Osteoblast (primary cell): ENCODE measurements around the gene ITSN1. TPM values are rescaled to one million over a fixed set of nuclear protein-coding genes. Genes with fewer than 3 reads are reported as not detected.

Experiments used
- DNase-seq: peaks from one replicate; pipeline ENCODE4 v3.0.0; 2011; ENCODE audit warnings: low spot score, mixed read lengths; ENCODE audit not compliant: insufficient read length; ENCODE audit errors: missing footprints
- H2AFZ ChIP-seq: 2 replicates; pipeline ENCODE4 v1.6.0; 2011; ENCODE audit warnings: mild to moderate bottlenecking, low read length
- H3K27ac ChIP-seq: 2 replicates; pipeline ENCODE4 v1.5.1; 2011; ENCODE audit warnings: mild to moderate bottlenecking, low read depth, low read length, moderate library complexity
- H3K27me3 ChIP-seq: 2 replicates; pipeline ENCODE4 v1.6.0; 2012; ENCODE audit warnings: mild to moderate bottlenecking, control low read depth, inconsistent platforms, low read length, moderate library complexity; ENCODE audit not compliant: insufficient read depth
- H3K36me3 ChIP-seq: 2 replicates; pipeline ENCODE4 v1.5.1; 2011; ENCODE audit warnings: mild to moderate bottlenecking, low read length, control low read depth, moderate library complexity; ENCODE audit not compliant: insufficient read depth
- H3K4me1 ChIP-seq: 2 replicates; pipeline ENCODE4 v1.5.1; 2011; ENCODE audit warnings: mild to moderate bottlenecking, low read length, control low read depth, moderate library complexity; ENCODE audit not compliant: insufficient read depth
- H3K4me2 ChIP-seq: 2 replicates; pipeline ENCODE4 v1.6.0; 2011; ENCODE audit warnings: mild to moderate bottlenecking, low read length; ENCODE audit not compliant: insufficient read depth
- H3K4me3 ChIP-seq: fragments of 200-600 bp; sonication (generic); 3 replicates; pipeline ENCODE4 v1.5.1; 2012; ENCODE audit warnings: mild to moderate bottlenecking, low read length, inconsistent platforms; ENCODE audit not compliant: insufficient read depth
- H3K79me2 ChIP-seq: 2 replicates; pipeline ENCODE4 v1.6.0; 2012; ENCODE audit warnings: mild to moderate bottlenecking, low read length, control low read depth, inconsistent platforms; ENCODE audit not compliant: insufficient read depth
- H3K9me3 ChIP-seq: 2 replicates; pipeline ENCODE4 v1.5.1; 2011; ENCODE audit warnings: low read depth, low read length, control low read depth
- H4K20me1 ChIP-seq: 2 replicates; pipeline ENCODE4 v1.6.0; 2012; ENCODE audit warnings: mild to moderate bottlenecking, low read length, control low read depth; ENCODE audit not compliant: insufficient read depth
- total RNA-seq: library from RNA; depleted of rRNA; stranded (reverse); fragments of >200 nt; gene quantifications from 2 replicates; pipeline ENCODE4 v1.2.3, GENCODE V29; 2012
- TF ChIP-seq, protein P1 (sequence below): IDR thresholded peaks from 2 replicates; pipeline ENCODE4 v1.5.1; 2011; ENCODE audit warnings: mild to moderate bottlenecking, low read depth, low read length, moderate library complexity; ENCODE audit errors: extremely low read depth

Gene ITSN1
- total RNA-seq, 1 donor, result 42.7 TPM

DNA sequence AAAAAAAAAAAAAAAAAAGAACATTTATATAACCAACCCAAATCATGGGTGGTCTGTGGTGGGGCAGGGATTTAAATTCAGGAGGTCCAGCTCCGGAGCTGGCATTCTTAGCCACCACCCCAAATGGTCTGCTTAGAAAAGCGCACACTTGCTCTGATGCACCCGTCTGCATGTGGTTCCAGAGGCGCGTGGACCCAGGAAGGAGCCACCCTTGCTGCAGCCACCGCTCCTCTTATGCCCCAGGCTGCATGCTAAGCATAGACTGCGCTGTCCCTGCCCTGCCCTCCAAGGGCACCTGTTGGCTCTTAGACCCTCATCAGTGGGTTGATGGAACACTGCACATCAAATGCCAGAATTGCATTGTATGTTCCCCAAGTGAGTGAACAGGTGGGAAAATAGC lies 231.9 kb downstream of the ITSN1 start:
- H2AFZ ChIP-seq, result no peak overlapping the region
- H3K4me2 ChIP-seq, result no peak overlapping the region
- H4K20me1 ChIP-seq, result no peaks in the 10 kb centered on the region
- H3K4me3 ChIP-seq, result no peak overlapping the region
- no peaks in the 10 kb centered on the region for H3K36me3 ChIP-seq
- H3K27ac ChIP-seq, result no peak overlapping the region
- TF ChIP-seq, protein P1, sequence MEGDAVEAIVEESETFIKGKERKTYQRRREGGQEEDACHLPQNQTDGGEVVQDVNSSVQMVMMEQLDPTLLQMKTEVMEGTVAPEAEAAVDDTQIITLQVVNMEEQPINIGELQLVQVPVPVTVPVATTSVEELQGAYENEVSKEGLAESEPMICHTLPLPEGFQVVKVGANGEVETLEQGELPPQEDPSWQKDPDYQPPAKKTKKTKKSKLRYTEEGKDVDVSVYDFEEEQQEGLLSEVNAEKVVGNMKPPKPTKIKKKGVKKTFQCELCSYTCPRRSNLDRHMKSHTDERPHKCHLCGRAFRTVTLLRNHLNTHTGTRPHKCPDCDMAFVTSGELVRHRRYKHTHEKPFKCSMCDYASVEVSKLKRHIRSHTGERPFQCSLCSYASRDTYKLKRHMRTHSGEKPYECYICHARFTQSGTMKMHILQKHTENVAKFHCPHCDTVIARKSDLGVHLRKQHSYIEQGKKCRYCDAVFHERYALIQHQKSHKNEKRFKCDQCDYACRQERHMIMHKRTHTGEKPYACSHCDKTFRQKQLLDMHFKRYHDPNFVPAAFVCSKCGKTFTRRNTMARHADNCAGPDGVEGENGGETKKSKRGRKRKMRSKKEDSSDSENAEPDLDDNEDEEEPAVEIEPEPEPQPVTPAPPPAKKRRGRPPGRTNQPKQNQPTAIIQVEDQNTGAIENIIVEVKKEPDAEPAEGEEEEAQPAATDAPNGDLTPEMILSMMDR, result no peak
- H3K79me2 ChIP-seq, result no peaks in the 10 kb centered on the region
- H3K9me3 ChIP-seq, result no peaks in the 10 kb centered on the region
- H3K27me3 ChIP-seq, result no peaks in the 10 kb centered on the region
- H3K4me1 ChIP-seq, result no peaks in the 10 kb centered on the region
- DNase-seq, result no peak

DNA sequence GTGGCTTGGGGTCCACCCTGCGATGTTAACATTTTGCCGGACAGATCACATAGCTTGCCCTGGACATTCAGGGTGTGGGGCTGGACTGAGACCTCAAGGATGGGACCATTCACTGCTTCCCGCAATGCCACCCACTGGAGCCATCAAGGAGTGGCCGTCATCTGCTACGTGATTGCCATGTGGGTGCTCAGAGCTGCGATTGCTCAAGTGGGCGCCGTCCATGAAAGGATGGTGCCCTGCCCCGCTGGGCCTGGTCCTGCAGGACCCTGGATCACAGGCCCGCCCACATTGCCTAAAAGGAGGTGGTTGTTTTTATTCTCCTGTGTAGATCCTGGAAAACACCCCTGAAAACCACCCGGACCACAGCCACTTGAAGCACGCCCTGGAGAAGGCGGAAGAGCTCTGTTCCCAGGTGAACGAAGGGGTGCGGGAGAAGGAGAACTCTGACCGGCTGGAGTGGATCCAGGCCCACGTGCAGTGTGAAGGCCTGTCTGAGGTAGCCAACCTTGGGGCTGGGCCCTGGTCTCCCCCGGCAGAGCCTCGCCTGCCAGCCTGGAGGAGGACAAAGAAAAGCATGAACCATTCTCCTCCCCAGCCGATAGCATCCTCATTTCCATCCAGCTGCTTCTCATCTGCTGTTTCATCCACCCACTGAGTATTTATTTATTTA lies 232.9 kb downstream of the ITSN1 start:
- Histone ChIP-seq H4K20me1 (no peaks in the 10 kb centered on the region), H3K79me2 (no peaks in the 10 kb centered on the region), H3K27ac (no peak overlapping the region), H2AFZ (no peak overlapping the region), H3K36me3 (no peaks in the 10 kb centered on the region), H3K27me3 (no peaks in the 10 kb centered on the region), H3K4me3 (no peak overlapping the region), H3K4me1 (no peaks in the 10 kb centered on the region), H3K4me2 (no peak overlapping the region), H3K9me3 (no peaks in the 10 kb centered on the region)
- TF ChIP-seq, protein P1, result no peak
- no peak for DNase-seq

DNA sequence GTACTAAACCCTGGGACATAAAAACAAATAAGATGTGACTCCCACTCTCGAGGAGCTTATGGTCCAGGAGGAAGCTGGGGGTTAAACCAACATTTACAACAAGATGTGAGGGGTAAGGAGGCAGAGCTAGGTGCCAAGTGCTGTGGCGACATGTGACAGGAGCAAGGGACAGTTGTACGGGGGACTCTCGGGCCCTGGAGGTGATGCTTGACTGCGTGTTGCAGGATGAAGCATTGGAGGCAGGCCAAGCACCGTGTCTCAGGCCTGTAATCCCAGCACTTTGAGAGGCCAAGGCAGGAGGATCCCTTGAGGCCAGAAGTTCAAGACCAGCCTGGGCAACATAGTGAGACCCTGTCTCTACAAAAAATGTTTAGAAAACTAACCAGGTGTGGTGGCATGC lies 236.5 kb downstream of the ITSN1 start:
- H3K36me3 ChIP-seq, result no peaks in the 10 kb centered on the region
- no peaks in the 10 kb centered on the region for H4K20me1 ChIP-seq
- H3K4me3 ChIP-seq, result no peak overlapping the region
- H3K4me1 ChIP-seq, result peaks cover 3% of the 10 kb centered on the region
- TF ChIP-seq, protein P1, result no peak
- peaks cover 9% of the 10 kb centered on the region for H3K27me3 ChIP-seq
- no peaks in the 10 kb centered on the region for H3K9me3 ChIP-seq
- no peak for DNase-seq
- no peaks in the 10 kb centered on the region for H3K79me2 ChIP-seq
- no peak overlapping the region for H2AFZ ChIP-seq
- no peak overlapping the region for H3K27ac ChIP-seq
- no peak overlapping the region for H3K4me2 ChIP-seq

DNA sequence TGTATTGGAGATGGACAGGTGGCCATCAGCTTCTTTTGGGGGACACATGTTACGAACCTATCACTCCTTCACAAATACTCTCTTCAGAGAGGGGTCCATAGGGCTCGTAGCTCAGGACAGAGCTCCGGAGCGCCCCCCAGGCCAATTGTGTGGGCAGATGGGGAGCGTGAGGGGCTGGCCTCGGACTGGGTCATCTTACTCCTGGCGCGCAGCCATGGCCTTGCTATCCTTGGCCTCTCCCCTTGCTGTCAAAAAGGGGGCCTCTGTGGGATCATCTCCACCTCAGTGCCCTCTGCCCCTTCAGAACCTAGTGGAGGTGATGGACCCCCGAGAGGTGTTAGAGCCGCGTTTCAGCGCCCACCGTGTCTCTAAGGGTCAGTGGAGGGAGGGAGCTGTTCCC lies 238.3 kb downstream of the ITSN1 start:
- no peak overlapping the region for H3K27ac ChIP-seq
- H4K20me1 ChIP-seq, result no peaks in the 10 kb centered on the region
- no peak overlapping the region for H3K4me3 ChIP-seq
- no peak for DNase-seq
- no peaks in the 10 kb centered on the region for H3K36me3 ChIP-seq
- H3K79me2 ChIP-seq, result no peaks in the 10 kb centered on the region
- peaks cover 10% of the 10 kb centered on the region for H3K4me1 ChIP-seq
- H2AFZ ChIP-seq, result no peak overlapping the region
- peaks cover 25% of the 10 kb centered on the region for H3K27me3 ChIP-seq
- H3K9me3 ChIP-seq, result no peaks in the 10 kb centered on the region
- TF ChIP-seq, protein P1, result no peak
- H3K4me2 ChIP-seq, result no peak overlapping the region
